GM18499 (cell line): ENCODE results near the gene SEMA3G.

Experiments used
- ATAC-seq: cut with Tn5 transposase; IDR thresholded peaks from one replicate; pipeline ENCODE4 v1.9.1; 2021; ENCODE audit warnings: moderate number of reproducible peaks; ENCODE audit not compliant: insufficient read depth, unreplicated experiment

Gene SEMA3G

GRCh38 chr3:52440671-52441070, 4.2 kb downstream of the SEMA3G start:
- no peak for ATAC-seq

- ATAC-seq = no peak
Measured at GRCh38 chr3:52440249-52440551, 4.7 kb downstream of the SEMA3G start.

GRCh38 chr3:52439426-52440248, 5.3 kb downstream of the SEMA3G start:
- no peak for ATAC-seq

GRCh38 chr3:52438579-52439425, 6.1 kb downstream of the SEMA3G start:
- ATAC-seq = no peak

- ATAC-seq = no peak
Measured at GRCh38 chr3:52438104-52438376, 6.9 kb downstream of the SEMA3G start.

GRCh38 chr3:52437326-52438103, 7.4 kb downstream of the SEMA3G start:
- ATAC-seq = no peak

- ATAC-seq = no peak
Measured at GRCh38 chr3:52436500-52437149, 8.3 kb downstream of the SEMA3G start.

GRCh38 chr3:52435246-52436101, 9.4 kb downstream of the SEMA3G start:
- no peak for ATAC-seq

- ATAC-seq = no peak
Measured at GRCh38 chr3:52434491-52435115, 10.3 kb downstream of the SEMA3G start.

GRCh38 chr3:52433996-52434479, 10.9 kb downstream of the SEMA3G start:
- no peak for ATAC-seq

GRCh38 chr3:52433328-52433995, 11.4 kb downstream of the SEMA3G start:
- no peak for ATAC-seq

- ATAC-seq = no peak
Measured at GRCh38 chr3:52432691-52433141, 12.2 kb downstream of the SEMA3G start.

- ATAC-seq = no peak
Measured at GRCh38 chr3:52432225-52432624, 12.7 kb downstream of the SEMA3G start.

GRCh38 chr3:52431459-52432223, 13.3 kb downstream of the SEMA3G start:
- ATAC-seq = no peak

GRCh38 chr3:52430416-52430810, 14.5 kb downstream of the SEMA3G start:
- ATAC-seq = no peak

GRCh38 chr3:52429779-52430415, 15.0 kb downstream of the SEMA3G start:
- ATAC-seq = no peak

GRCh38 chr3:52429031-52429430, 15.9 kb downstream of the SEMA3G start:
- no peak for ATAC-seq
